Mucosa of rectum (tissue), 2 donors: Measurements from ENCODE around the gene DCHS2.

Source experiments
- H3K27ac ChIP-seq, 2 donors: one replicate each; pipeline ENCODE4 v1.7.0; 2013; ENCODE audit warnings: inconsistent platforms in 2 of 2, low read depth in 2 of 2, low read length in 2 of 2
- H3K27me3 ChIP-seq, 2 donors: one replicate each; pipeline ENCODE4 v1.7.0; 2013; ENCODE audit warnings: low read length in 2 of 2; ENCODE audit not compliant: control insufficient read depth in 2 of 2, insufficient read depth in 2 of 2
- H3K36me3 ChIP-seq, 2 donors: one replicate each; pipeline ENCODE4 v1.7.0; 2013; ENCODE audit warnings: low read length in 2 of 2; ENCODE audit not compliant: control insufficient read depth in 2 of 2, insufficient read depth in 2 of 2
- H3K4me1 ChIP-seq, 2 donors: one replicate each; pipeline ENCODE4 v1.7.0; 2013; ENCODE audit warnings: low read length in 2 of 2, mild to moderate bottlenecking in 1 of 2; ENCODE audit not compliant: control insufficient read depth in 2 of 2, insufficient read depth in 2 of 2
- H3K4me3 ChIP-seq, 2 donors: one replicate each; pipeline ENCODE4 v1.7.0; 2013; ENCODE audit warnings: low read length in 2 of 2
- H3K9ac ChIP-seq, 2 donors: one replicate each; pipeline ENCODE4 v1.7.0; 2013; ENCODE audit warnings: low read length in 2 of 2, low read depth in 1 of 2, mild to moderate bottlenecking in 1 of 2
- H3K9me3 ChIP-seq, 2 donors: one replicate each; pipeline ENCODE4 v1.7.0; 2013; ENCODE audit warnings: low read length in 2 of 2; ENCODE audit not compliant: control insufficient read depth in 2 of 2
- donor health status: healthy.
- donor health status: Normal muscosa, but diverticular disease.

Gene DCHS2

GRCh38 chr4:154456240-154456639 lies 35.4 kb downstream of the DCHS2 start:
- no peak overlapping the region for H3K9ac ChIP-seq
- H3K36me3 ChIP-seq = no peaks in the 10 kb centered on the region
- H3K4me3 ChIP-seq = no peak overlapping the region
- H3K9me3 ChIP-seq = no peaks in the 10 kb centered on the region
- no peak overlapping the region for H3K27ac ChIP-seq
- H3K27me3 ChIP-seq = no peaks in the 10 kb centered on the region
- H3K4me1 ChIP-seq = no peaks in the 10 kb centered on the region

- Histone ChIP-seq H3K27ac (no peak overlapping the region), H3K4me1 (no peaks in the 10 kb centered on the region), H3K27me3 (no peaks in the 10 kb centered on the region)
Measured at GRCh38 chr4:154455111-154455510, 36.5 kb downstream of the DCHS2 start.

GRCh38 chr4:154454710-154455109 lies 36.9 kb downstream of the DCHS2 start:
- no peaks in the 10 kb centered on the region for H3K4me1 ChIP-seq
- H3K4me3 ChIP-seq = no peak overlapping the region
- H3K27ac ChIP-seq = no peak overlapping the region
- no peak overlapping the region for H3K9ac ChIP-seq
- no peaks in the 10 kb centered on the region for H3K9me3 ChIP-seq
- no peaks in the 10 kb centered on the region for H3K36me3 ChIP-seq
- H3K27me3 ChIP-seq = no peaks in the 10 kb centered on the region

More at GRCh38 chr4:154455111-154455510, 36.5 kb downstream of the DCHS2 start:
- no peak overlapping the region for H3K9ac ChIP-seq
- no peaks in the 10 kb centered on the region for H3K36me3 ChIP-seq
- H3K4me3 ChIP-seq = no peak overlapping the region
- H3K9me3 ChIP-seq = no peaks in the 10 kb centered on the region

- Histone ChIP-seq H3K27ac (no peak overlapping the region), H3K9ac (no peak overlapping the region), H3K36me3 (no peaks in the 10 kb centered on the region), H3K27me3 (no peaks in the 10 kb centered on the region), H3K4me1 (no peaks in the 10 kb centered on the region), H3K4me3 (no peak overlapping the region), H3K9me3 (no peaks in the 10 kb centered on the region)
Measured at GRCh38 chr4:154452798-154453346, 38.7 kb downstream of the DCHS2 start.

- no peaks in the 10 kb centered on the region for H3K36me3 ChIP-seq
- no peak overlapping the region for H3K4me3 ChIP-seq
- H3K9me3 ChIP-seq = no peaks in the 10 kb centered on the region
- H3K9ac ChIP-seq = no peak overlapping the region
- no peak overlapping the region for H3K27ac ChIP-seq
- H3K27me3 ChIP-seq = no peaks in the 10 kb centered on the region
- no peaks in the 10 kb centered on the region for H3K4me1 ChIP-seq
Measured at GRCh38 chr4:154450966-154451365, 40.6 kb downstream of the DCHS2 start.

- H3K27me3 ChIP-seq = no peaks in the 10 kb centered on the region
- no peak overlapping the region for H3K9ac ChIP-seq
- H3K27ac ChIP-seq = no peak overlapping the region
- H3K4me3 ChIP-seq = no peak overlapping the region
- no peaks in the 10 kb centered on the region for H3K4me1 ChIP-seq
- no peaks in the 10 kb centered on the region for H3K9me3 ChIP-seq
- no peaks in the 10 kb centered on the region for H3K36me3 ChIP-seq
Measured at GRCh38 chr4:154444958-154445357, 46.6 kb downstream of the DCHS2 start.

GRCh38 chr4:154441982-154442381 lies 49.6 kb downstream of the DCHS2 start:
- no peak overlapping the region for H3K9ac ChIP-seq
- H3K27me3 ChIP-seq = no peaks in the 10 kb centered on the region
- no peak overlapping the region for H3K4me3 ChIP-seq
- H3K36me3 ChIP-seq = no peaks in the 10 kb centered on the region
- no peaks in the 10 kb centered on the region for H3K9me3 ChIP-seq
- H3K4me1 ChIP-seq = no peaks in the 10 kb centered on the region
- no peak overlapping the region for H3K27ac ChIP-seq

GRCh38 chr4:154441124-154441523 lies 50.5 kb downstream of the DCHS2 start:
- Histone ChIP-seq H3K4me3 (no peak overlapping the region), H3K4me1 (no peaks in the 10 kb centered on the region), H3K9me3 (no peaks in the 10 kb centered on the region), H3K27me3 (no peaks in the 10 kb centered on the region), H3K36me3 (no peaks in the 10 kb centered on the region), H3K9ac (no peak overlapping the region), H3K27ac (no peak overlapping the region)

- Histone ChIP-seq H3K9ac (no peak overlapping the region), H3K4me1 (no peaks in the 10 kb centered on the region), H3K27ac (no peak overlapping the region), H3K27me3 (no peaks in the 10 kb centered on the region), H3K4me3 (no peak overlapping the region), H3K36me3 (no peaks in the 10 kb centered on the region), H3K9me3 (no peaks in the 10 kb centered on the region)
Measured at GRCh38 chr4:154439224-154439623, 52.4 kb downstream of the DCHS2 start.

GRCh38 chr4:154435895-154436294 lies 55.7 kb downstream of the DCHS2 start:
- peaks cover 0 to 2% of the 10 kb centered on the region in 2 donors for H3K27me3 ChIP-seq
- H3K4me1 ChIP-seq = no peaks in the 10 kb centered on the region
- no peak overlapping the region for H3K27ac ChIP-seq
- H3K9me3 ChIP-seq = no peaks in the 10 kb centered on the region
- H3K4me3 ChIP-seq = no peak overlapping the region
- H3K9ac ChIP-seq = no peak overlapping the region
- H3K36me3 ChIP-seq = no peaks in the 10 kb centered on the region

GRCh38 chr4:154433543-154433942 lies 58.1 kb downstream of the DCHS2 start:
- Histone ChIP-seq H3K9ac (no peak overlapping the region), H3K27me3 (peaks cover 2% of the 10 kb centered on the region in 2 donors)

More at GRCh38 chr4:154433543-154433942, 58.1 kb downstream of the DCHS2 start:
- H3K4me1 ChIP-seq = no peaks in the 10 kb centered on the region
- no peaks in the 10 kb centered on the region for H3K9me3 ChIP-seq
- H3K27ac ChIP-seq = no peak overlapping the region
- H3K4me3 ChIP-seq = no peak overlapping the region
- H3K36me3 ChIP-seq = no peaks in the 10 kb centered on the region
